HG03066 (cell line): ENCODE results near the gene KCNN2.

ENCODE experiments used
- ATAC-seq: cut with Tn5 transposase; IDR thresholded peaks from one replicate; pipeline ENCODE4 v1.9.1; 2021; ENCODE audit warnings: low read depth; ENCODE audit not compliant: unreplicated experiment

KCNN2 gene

DNA sequence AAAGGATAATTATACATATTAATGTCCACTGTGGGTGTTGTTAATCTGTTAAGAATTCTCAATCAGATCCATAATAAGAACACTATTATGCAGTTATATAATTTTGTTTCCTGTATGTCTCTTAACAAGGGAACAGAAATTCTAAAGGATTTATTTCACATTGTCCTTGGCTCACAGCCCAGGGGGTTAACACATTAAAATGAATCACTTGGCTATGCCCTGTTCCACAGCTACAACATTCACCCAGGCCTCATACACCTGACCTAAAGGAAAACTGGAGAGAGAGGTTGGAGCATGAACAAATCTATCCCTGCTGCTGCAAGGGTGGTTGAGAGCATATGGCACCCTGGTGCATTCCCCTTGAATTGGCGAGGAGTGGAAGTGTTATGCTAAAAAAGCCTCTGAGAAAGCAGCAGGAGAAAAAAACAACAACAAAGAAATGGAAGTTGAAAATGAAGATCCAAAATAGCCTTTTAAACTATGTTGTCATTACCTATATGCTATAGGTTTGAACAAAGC lies 116.0 kb downstream of the KCNN2 start:
- ATAC-seq = no peak

DNA sequence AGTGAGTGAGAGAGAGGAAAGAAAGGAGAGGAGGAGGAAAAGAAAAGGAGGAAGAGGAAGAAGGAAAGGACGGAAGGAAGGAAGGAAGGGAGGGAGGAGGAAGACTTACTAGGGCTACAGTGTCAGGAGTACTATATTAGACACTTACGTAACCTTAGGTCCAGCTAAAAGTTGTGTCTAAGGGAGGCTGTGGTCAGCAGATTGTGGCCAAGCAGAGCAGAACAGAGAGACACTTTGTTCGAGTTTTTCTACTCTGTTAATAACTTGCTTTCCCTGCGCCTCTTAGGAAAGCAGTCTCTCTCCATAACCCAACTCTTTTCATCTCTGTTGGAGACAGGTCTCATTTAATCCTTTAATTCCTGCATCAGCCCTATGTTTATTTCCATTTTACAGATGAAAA lies 138.9 kb downstream of the KCNN2 start:
- ATAC-seq = no peak

DNA sequence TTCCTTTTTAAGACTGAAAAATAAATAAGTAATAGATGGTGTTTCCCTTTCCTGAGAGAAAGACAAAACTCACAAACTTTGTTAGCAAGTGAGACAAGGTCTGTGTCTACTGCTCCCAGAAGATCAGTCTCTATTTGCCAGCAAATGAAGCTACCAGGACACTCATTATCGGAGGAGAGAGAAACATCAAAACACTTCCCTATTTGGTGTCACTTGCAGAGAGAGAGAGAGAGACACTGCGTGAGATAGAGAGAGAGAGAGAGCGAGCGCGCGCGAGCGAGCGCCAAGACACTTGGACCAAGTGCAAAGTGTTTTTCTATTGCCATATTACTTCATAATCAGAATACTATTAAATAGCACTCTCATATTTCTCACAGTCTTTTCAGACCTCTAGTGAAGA lies 142.7 kb downstream of the KCNN2 start:
- no peak for ATAC-seq

DNA sequence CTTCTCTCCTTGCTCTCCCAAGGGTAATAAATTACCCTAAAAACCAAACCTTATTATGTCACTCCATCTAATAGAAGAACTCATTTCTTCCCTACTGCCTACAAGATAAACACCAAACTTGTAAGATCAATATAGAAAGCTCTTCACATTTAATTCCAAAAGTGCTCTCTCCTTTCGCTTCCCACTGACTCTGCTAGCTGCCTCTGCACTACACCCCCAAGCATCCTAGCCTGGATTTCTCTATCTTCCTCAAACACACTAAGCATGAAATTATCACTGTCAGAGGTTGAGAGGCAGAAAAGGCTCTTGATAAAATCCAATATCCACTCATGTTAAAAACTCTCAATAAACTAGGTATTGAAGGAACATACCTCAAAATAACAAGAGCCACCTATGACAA lies 162.4 kb downstream of the KCNN2 start:
- no peak for ATAC-seq

DNA sequence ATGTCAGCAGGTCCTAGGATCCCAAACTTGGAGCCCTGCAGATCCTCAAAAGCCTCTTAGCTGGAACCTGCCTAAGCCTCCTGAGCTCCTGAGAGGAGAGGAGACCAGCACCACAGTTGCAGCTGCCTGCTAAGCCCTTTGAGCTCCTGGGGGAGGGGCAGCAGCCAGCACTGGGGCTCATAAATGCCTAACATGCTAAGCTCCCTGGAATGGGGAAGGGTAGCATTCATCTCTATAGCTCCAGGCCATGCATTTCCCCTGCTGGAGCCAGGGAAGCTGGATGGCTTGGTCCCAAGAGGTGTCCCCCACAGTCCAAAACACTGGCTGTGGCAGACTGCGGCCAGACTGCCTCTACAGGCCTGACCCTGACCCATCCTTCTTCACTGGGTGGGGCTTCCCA lies 182.7 kb downstream of the KCNN2 start:
- ATAC-seq = no peak
